T-helper 2 cell treated with Interferon-gamma antibody and Interleukin-4, amounts not matched to agents 100 ng/mL and 5 ng/mL, for 36 hours (primary cell): Measurements from ENCODE around the gene TANC1. TPM values are rescaled to one million over a fixed set of nuclear protein-coding genes. Genes with fewer than 3 reads are reported as not detected.

Experiments used
- intact Hi-C: fragments of 100-400 bp; cut with micrococcal nuclease; formaldehyde crosslinking; loops from one replicate; pipeline ENCODE4 v1.15.1; 2023
- total RNA-seq: library from RNA; stranded (reverse); gene quantifications from 2 replicates; pipeline ENCODE4 v1.2.3, GENCODE V29; 2022

TANC1 gene
- total RNA-seq, 1 donor from 2014 or later: 0.20 TPM

DNA sequence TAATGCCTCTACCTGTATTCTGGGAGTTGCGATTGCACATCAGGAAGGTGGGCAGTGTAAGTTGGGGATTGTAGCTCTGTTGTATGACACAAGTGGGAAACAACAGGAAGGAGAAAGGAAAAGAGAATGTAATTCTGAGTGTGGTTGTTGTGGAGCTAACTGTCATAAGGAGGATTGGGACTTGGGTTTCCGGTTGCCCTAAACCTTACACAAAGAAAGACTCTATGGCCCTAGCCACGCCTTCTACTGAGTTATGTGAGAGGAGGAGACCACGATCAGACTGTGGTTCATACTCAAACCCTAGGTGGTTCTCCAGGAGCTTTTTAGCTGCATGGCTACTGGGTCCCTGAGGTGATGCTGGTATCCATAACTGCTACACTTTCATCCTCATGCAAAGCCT, 86.5 kb downstream of the TANC1 start:
- intact Hi-C loops: no loop called here

DNA sequence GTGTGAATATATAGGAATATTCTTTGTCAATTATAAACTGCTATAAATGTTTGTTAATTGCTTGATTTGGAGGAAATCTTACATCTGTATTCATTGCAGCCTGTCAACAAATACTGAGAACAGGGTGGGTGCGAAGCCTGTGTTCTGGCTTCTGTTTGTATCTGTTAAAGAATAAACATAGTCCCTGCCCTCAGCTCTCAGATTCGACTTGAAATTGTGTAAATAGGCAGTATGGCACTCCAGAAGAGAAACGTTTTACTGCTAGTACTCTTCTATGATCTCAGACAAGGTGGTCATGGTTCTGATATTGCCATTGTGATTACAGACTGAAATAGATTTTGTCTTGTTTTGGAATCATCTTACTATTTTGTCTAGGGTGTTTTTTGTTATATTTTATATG, 92.1 kb downstream of the TANC1 start:
- intact Hi-C loops: no loop called here

DNA sequence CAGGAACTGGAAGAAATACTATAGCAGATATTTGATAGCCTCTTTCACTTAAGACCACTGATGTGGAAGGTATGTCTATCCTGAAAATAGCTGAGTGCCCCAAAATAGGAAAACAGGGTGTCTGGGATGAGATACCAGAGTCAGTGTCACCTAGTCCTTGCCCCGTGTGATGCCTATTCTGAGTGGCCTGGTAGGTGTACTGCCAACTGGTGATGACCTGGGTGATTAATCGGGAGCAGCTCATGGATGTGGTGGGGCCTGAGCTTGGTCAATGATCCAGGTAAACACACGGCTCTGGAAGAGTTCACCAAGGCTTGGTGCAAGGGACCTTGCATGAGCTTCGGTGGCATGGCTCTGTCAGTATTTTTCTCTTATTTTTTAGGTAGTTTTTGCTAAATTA, 95.2 kb downstream of the TANC1 start:
- intact Hi-C loops: no loop called here

DNA sequence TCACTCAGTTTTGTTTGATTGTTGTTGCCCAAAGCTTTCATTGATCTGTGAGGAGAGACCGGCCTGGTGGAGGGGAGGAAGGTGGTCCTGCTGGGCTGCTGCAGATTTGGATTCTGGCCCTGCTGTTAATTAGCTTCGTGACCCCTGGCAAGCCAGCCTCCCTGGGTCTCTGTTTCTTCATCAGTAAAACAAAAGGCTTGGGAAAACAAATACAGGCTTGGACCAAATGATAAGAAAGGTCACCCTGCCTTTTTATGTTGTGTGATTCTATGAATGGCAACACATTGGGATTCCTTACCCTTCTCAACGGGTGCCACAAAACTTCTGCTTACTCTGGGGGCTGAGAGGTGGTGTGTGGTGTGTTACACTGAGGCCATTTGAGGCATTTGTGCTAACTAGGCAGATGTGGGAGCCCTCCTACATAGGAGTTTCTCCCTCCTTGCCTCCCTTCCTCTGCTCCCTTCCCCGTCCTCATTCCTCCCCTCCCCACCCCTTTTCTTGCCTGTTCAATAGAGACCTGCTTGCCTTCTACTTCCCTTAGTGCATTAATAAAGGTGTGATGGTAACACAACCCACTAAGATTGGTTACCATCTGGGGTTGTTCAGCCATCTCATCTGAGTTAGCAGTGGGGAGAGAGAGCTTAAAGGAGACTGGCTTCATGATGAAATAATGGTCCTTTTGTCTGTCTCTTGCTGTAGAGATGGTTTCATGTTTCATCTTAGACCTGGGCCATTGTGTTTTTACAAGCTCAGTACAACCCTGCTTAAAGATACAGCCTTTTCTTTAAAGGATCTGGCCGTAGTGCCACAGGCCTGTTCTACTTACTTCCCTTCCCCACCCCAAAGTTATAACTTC, 96.2 kb downstream of the TANC1 start:
- intact Hi-C loops: no loop called here

DNA sequence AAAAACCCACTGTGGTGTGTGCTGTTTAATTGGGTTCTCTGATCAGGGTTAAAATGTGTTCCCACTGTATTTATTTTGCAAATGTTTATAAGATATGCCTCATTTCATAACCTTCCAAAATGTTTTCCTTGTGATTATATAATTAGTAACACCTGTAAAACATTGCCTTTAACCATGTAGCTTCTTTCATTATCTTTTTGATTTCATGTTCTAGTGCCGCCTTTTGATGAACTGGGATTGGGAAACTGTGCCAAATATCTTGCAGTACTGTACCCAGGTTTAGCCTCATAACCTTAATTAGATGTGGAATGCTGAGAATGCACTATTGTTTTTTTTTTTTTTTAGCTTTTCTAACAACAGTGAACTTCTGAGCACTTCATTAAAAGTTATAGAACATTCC, 96.9 kb downstream of the TANC1 start:
- intact Hi-C loops: no loop called here

DNA sequence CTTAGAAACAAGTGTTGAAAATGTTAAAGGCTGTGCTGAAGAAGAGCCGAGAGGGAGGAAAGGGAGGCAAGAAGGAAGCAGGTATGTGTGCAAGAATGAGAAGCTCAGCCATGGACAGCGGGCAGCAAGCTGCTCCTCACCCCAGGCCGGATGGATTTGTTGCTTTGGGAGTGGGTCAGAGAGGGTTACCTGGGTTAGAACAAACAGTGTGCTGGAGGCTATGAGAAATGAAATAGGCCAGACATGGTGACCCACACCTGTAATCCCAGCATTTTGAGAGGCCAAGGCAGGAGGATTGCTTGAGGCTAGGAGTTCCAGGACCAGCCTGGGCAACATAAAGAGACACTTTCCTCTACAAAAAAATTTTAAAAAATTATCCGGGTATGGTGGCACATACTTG, 97.5 kb downstream of the TANC1 start:
- intact Hi-C loops: no loop called here

DNA sequence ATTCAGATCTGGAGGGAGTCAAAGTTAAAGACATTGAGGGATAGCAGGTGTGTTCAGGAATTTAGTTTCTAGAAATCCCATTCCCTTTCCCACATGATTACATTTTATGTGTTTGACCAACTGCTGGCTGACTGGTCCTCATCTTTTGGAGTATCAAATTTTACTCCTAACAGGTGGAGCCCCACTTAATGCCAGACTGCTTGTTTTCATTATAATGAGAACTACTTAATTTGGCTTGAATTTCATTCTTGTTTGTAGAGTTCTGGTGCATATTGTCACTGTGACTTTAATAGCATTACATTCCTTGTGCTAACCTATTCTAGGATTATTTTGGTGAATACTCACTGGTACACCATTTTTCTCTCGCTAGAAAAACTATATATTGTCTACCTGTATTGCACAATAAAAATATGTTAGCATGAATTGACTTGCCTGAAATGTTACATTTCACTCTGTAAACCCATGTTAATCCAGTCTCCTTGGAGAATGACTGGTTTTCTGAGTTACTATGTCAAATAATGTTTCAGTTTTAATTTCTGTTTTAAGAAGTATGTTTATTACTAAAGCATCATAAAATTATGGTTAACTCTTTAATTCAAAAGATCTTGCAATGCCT, 98.2 kb downstream of the TANC1 start:
- intact Hi-C loops: no loop called here

DNA sequence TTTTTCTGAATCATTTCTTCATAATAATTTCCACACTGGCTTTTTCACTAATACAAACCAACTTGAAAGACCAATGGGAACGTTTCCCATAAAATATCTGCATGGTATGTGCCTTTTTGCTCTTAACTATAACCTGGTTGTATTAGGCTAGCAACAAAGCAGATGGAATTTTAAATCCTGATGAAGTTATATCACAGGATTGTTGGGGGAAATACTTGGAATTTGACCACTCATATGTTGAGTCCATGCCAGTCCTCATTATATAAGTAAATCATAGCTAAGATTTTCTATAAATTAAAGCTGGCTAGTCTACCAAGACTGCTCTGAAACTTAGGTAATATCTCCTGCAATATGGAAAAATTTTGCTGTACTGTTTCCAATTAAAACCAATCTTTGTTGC, 99.5 kb downstream of the TANC1 start:
- intact Hi-C loops: no loop called here

DNA sequence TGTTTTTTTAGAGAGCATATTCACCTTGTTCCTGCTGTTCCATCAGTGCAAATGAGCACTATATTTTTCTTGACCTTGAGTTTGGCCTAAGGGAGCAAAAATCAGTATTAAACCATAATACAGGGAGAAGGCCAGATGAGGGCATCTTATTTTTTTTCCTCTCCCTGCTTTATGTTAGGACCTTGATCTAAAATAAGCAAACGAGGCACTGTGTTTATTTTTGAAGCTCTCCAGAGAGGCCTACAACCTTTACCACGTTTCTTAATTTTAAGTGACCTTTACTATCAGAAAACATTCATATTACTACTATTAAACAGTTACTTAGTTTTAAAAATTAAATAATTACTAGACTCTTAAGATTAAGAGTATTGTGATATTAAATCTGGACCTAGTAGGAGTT, 100.8 kb downstream of the TANC1 start:
- intact Hi-C loops: no loop called here

DNA sequence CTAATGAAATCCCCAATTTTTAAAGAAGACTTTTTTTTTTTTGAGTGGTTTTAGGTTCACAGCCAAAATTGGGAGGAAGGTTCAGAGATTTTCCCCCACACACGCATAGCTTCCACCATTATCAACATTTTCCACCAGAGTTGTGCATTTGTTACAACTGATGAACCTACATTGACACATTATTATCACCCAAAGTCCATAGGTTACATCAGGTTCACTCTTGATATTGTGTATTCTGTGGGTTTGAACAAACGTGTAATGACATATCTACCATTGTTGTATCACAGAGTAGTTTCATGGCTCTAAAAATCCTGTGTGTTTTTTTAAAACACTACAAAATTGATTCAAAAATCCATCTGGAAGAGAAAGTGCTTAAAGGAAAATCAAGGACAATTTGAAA, 101.8 kb downstream of the TANC1 start:
- intact Hi-C loops: no loop called here

DNA sequence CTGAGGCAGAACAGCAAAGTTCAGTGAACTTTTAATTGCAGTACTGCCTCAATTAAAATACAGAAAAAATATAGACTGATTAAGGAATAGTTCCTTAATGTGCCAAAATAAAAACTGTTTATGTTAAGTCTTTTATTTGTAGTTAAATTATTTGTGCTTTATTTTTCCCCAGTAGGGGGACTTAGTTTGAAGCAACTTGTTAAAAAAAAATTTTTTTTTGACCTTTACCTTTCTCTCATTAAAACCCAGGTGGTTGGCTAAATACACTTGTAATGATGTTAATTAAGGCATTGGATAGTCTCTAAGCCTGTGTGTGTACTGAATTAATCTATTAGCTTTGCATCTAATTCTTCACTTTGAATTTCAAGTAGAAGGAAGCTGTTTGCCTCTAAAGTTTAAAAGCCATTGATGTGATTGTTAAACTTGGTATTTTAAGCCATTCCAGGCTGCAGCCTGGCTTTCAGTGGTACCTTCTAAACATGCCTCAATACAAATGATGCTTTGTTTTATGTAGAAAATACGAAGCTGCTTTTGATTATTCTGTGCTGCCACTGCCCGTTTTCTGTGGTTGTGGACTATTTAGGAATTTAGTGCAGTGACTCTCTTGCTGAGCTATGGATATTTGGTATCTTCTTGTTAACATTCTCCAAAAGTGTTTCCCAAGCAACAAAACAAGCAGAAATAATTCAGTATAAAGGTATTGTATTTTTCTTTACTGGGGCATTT, 102.9 kb downstream of the TANC1 start:
- intact Hi-C loops: no loop called here

DNA sequence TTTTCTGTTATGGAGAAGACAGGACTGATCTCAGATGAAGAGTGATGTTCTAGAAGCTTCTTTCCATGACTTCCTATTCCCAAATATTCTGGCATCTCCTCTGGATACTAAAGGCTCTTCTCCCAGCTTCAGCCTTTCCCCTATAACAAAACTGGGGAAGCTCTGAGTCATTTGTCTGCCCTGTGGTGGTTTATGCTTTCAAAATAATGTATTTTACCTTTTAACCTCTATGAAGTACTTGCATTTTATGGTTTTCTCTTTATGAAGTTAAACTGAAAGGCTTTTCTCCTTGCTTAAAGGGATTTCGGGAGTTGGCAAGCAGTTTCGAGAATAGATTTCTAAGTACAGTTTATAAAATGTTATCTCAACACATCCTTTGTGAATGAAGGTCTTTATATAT, 104.4 kb downstream of the TANC1 start:
- intact Hi-C loops: no loop called here

DNA sequence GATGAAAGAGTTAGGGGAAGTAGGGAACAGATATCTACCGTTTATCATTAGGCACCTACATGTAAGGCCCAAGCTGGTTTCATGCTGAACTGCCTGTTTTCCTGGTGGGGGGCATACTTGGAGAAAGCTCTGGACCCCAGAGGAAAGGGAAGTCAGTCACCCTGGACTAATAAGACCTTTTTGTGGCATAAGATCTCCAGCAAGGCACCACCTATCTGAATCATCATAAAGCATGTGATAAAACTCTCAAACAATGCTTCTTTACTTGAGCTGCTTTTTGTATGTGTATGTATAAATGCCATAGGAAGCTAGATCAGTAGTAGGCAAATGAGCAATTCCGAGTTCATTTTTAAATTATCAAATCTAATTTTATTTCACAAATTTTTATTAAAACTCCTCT, 104.8 kb downstream of the TANC1 start:
- intact Hi-C loops: no loop called here

DNA sequence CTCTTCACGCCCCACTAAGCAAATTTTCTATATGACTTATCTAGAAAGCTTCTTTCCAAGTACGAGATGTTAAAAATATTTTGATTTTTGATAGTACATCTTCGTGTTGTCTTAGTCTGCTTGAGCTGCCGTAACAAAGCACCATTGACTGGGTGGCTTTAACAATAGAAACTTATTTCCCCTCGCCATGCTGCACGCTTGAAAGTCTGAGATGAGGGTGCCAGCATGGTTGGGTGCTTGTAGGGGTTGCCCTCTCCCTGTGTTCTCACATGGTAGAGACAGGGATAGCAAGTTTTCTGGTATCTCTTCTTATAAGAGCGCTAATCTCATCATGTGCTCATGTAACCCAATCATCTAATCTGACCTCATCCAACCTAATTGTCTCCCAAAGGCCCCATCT, 106.2 kb downstream of the TANC1 start:
- intact Hi-C loops: no loop called here

DNA sequence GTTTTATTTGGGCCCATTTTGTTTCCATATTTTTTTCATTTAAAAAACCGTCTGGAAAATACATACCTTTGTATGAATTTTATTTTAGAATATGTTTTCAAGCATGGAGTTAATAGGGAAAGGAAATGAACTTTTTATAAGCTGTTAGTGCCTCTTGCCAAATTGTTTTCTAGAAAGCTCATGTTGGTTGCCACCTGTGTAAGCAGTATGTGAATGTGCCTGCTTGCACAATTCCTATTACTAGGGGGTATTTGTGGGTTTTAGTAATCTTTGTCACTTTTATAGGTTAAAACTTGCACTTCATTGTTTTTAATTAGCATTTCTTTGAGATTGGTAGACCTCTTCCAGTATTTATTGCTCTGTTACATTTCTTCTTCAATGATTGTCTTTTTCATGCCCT, 107.3 kb downstream of the TANC1 start:
- intact Hi-C loops: no loop called here

DNA sequence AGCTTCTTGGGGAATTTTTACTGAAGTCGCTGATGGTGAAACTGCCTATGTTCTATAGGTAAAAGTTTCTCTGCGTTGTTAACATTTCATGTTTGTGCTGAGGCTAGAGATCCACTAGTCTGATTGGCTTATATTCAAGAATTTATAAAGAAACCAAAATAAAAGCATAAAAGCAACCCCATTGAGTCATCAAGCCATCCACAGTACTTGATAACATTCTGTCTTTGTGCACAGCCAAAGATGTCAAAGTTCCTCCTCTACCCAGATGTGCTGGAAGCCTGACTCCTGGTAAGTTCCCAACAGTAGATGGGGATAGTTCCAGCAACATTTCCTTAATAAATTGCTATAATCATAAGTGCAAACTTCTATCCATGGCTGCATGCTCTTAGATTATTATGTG, 107.8 kb downstream of the TANC1 start:
- intact Hi-C loops: no loop called here

DNA sequence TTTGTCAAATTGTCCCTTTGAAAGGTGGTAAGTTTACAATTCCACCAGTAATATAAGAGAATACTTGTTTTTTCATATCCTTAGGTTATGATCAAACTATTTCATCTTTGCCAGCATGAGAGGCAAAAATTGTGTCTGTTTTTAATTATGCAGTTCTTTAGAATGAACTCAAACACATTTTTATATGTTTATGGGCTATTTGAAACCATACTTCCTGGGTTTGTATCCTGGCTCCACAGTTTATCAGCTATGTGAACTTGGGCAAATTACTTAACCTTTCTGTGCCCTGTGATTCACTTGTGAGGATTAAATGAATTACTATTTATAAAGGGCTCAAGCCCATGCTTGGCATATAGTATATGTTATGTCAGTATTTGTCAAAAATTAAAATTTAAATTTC, 109.4 kb downstream of the TANC1 start:
- intact Hi-C loops: no loop called here

DNA sequence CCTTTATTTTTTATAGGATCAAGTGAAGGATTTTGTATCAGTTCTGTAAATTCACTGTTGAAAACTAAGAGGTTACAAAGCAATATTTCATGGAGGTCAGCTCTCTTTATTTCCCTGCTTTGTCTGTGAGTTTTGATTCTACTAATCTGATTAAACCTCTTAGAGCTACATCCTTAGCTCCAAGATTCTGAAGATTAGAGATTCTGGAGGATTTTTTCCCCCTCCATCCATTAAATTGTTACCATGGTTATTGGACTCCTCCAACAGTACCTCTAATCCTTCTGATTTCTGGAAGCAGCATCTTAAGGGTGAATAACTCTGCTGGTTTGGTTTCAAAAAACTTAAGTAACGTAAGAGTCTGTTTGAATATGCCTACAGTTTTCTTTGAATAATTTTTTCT, 110.0 kb downstream of the TANC1 start:
- intact Hi-C loops: no loop called here

DNA sequence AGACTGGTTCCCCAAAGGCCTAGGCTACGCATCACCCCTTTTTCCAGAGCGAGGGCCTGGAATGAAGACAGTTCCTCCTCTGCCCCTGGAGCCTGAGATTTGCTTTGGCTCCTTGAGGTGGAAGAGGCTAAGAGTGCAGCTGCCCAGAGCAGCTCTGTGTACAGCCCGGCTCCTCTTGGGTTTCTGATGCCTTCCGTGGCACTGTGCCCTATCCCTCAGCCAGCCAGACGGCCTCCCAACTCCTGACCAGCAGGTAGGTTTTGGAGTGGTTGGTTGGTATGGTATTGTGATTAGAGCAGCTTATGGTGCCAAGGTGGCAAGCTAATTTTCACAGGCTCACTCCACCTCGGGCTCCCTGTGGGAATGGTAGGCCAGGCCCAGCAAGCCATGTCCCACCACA, 112.2 kb downstream of the TANC1 start:
- intact Hi-C loops: no loop called here

DNA sequence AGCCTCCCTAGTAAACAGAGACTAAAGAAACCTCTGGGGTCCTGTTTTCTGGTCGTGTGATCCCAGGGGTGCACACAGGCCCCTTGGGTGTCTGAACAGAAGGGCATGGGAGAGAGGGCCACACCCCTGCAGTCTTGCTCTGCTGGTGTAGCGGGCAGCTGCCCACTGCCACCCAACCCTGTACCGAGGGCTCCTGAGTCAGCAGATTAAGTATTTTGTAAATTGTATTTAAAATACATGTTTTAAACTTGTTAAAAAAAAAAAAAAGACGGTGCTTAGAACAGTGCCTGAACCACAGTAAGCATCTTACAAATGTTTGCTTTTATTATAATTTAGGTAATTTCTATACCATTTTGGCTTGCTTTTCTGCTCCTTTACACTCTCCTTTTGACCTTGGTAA, 113.7 kb downstream of the TANC1 start:
- intact Hi-C loops: no loop called here

DNA sequence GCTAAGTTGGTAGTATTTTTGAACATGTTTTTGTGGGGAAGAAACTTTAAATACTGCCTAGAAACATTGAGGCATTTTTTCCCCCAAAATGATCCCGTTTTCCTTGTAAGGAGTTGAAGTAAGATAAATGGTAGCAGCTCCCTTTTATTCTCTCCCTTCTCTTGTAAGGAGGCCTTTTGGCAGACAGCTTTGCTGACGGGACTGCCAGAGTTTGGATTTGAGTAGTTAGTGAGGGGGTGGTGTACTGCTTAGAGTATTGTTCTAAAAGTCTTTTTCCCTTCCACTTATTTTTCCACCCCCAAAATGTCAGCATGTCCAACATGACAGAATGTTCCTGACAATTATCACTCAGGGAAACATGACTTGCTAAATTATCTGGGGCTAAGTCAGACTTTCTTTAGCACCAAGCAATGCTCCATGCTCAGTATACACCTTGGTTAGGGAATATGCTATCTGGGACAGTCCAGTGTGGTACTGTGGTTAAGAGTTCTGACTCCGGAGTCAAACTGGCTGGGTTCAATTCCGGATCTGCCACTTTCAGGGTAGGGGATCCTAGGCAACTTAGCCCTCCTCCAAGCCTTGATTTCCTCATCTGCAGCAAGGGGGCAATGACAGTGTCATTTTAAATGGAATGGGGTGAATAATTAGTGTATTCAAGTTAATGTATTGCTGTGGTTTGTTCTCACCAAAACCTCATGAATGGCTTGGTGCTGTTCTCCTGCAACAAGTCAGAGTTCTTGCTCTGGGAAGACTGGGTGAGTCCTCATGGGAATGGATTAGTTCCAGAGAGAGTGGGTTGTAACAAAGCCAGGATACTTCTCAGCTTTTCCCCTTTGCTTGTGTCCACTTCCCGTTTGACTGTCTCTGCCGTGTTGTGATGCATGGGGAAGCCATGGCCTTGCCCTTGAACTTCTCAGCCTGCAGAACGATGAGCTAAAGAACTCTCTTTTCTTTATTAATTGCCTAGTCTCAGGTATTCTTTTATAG, 116.2 kb downstream of the TANC1 start:
- intact Hi-C loops: no loop called here
